ENCODE results near the gene ISYNA1.

The ISYNA1 gene

DNA sequence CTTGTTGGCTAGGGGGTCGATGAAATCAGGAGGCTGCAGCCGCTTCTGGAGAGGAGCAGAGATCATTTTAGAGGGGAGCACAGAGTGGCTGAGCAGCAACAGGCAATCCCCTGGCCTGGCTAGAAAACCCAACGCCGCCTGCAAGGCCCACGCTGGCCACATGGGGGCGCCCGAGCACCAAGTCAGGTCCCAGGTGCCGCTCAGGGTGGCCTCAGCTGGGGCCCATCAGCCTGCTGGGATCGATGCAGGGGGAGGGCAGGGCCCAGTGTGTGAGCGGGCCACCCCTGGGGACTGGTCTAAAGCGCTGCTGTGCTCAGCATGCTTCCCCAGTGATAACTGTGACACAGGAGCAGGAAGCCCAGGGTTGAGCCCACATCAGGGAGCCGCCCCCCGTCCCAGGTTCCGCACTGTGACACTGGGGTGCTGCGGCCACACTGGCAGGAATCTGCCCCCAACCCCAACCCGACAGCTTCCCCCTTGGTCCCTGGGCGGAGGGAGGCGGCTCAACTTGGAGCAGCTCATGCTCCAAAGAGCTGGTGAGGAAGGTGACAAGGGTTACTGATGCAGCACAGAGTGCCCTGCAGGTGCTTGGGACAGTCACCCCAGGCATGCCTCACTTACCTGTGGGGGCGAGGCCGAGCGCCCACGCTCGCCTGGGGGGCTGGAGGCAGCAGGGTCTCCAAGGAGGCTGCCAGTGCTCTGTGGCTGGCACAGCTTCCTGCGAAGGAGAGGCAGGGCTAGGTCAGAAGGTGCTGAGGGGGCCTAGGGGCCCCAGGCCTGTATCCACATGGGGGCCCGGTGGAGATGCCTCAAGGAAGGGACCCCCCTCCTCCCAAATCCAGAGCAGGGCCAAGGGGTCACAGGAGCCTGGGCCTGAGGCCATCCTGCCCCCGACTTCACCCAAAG is 13.3 kb upstream of the ISYNA1 start:
- no peaks in the 10 kb centered on the region for H3K79me2 ChIP-seq (ENCODE audit: insufficient read depth, low read length)

DNA sequence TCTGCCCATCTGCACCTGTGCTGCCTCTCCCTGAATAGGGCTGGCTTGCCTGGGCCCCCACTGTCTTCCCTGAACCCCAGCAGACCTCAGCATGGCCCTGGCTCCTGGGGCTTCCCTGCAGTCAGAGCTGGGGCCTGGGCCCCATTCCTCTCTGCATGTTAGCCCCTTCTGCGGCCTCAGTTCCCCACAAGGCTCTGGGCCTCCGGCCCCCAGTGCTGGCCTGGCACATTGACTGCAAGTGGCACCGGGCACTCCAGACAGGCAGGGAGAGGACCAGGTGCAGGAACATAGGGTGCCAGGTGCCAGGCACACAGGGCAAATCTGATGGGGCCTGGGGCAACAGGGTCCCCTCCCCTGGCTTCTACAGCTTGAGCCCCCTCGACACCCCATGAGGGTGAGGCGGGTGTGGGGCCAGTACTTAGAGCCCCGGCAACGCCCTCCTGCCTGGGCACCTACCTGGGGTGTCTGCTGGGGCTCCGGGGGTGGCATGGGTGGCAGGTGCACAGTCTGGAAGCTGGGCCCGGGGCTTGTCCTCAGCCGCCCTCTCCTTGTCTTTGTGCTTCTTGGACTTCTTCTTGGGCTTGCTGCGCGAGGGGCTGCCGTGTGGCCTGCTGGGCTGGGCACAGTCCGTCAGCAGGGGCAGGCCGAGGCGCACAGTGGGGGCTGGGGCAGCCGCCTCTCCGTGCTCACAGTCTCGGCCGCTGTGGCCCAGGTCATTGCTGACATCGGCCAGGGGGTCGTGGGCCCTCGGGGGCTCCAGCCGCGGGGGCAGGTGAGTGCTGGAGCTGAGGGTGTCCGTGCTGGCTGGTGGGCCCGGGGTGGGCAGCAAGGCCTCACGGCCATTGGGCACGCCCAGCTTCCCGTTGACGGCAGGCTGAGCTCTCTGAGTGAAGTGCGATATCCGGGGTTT is 12.3 kb upstream of the ISYNA1 start:
- H3K9me3 ChIP-seq (ENCODE audit: insufficient read depth, low read depth, low read length) = no peaks in the 10 kb centered on the region
- no peaks in the 10 kb centered on the region for H3K4me1 ChIP-seq (ENCODE audit: insufficient read depth, low read length, poor library complexity, severe bottlenecking)
- no peak overlapping the region for H2AFZ ChIP-seq (ENCODE audit: low read length)
- H3K27me3 ChIP-seq (ENCODE audit: insufficient read depth, low read length, poor library complexity, severe bottlenecking) = no peaks in the 10 kb centered on the region
- no peaks in the 10 kb centered on the region for H3K9me2 ChIP-seq (replicated peaks; ENCODE audit: low read depth, low read length)
- TF ChIP-seq EZH2phosphoT487 (IDR thresholded peaks at IDR 0.05; ENCODE audit: borderline replicate concordance) = no peak
- TF ChIP-seq, protein P1, sequence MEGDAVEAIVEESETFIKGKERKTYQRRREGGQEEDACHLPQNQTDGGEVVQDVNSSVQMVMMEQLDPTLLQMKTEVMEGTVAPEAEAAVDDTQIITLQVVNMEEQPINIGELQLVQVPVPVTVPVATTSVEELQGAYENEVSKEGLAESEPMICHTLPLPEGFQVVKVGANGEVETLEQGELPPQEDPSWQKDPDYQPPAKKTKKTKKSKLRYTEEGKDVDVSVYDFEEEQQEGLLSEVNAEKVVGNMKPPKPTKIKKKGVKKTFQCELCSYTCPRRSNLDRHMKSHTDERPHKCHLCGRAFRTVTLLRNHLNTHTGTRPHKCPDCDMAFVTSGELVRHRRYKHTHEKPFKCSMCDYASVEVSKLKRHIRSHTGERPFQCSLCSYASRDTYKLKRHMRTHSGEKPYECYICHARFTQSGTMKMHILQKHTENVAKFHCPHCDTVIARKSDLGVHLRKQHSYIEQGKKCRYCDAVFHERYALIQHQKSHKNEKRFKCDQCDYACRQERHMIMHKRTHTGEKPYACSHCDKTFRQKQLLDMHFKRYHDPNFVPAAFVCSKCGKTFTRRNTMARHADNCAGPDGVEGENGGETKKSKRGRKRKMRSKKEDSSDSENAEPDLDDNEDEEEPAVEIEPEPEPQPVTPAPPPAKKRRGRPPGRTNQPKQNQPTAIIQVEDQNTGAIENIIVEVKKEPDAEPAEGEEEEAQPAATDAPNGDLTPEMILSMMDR (conservative IDR thresholded peaks at IDR 0.05; ENCODE audit: low read length) = no peak
- H3K4me2 ChIP-seq (ENCODE audit: low read depth, low read length, poor library complexity, severe bottlenecking) = no peak overlapping the region
- H4K20me1 ChIP-seq (ENCODE audit: insufficient read depth, low read length, poor library complexity, severe bottlenecking) = no peaks in the 10 kb centered on the region
- no peaks in the 10 kb centered on the region for H3F3A ChIP-seq (ENCODE audit: low read depth)
- H3K9ac ChIP-seq (ENCODE audit: low read depth, low read length, poor library complexity, severe bottlenecking) = no peak overlapping the region
- H3K4me3 ChIP-seq (ENCODE audit: low read length, poor library complexity, severe bottlenecking) = no peak overlapping the region
- H3K36me3 ChIP-seq (ENCODE audit: insufficient read depth, low read length) = peaks cover 45% of the 10 kb centered on the region; the same call in 1 of the 2 replicates
- no peaks in the 10 kb centered on the region for H3K79me2 ChIP-seq (ENCODE audit: insufficient read depth, low read length)

More for the DNA sequence above, 13.3 kb upstream of the ISYNA1 start:
- H3K9me3 ChIP-seq (ENCODE audit: insufficient read depth, low read depth, low read length) = no peaks in the 10 kb centered on the region
- H3K36me3 ChIP-seq (ENCODE audit: insufficient read depth, low read length) = peaks cover 42% of the 10 kb centered on the region; the same call in 1 of the 2 replicates
- no peaks in the 10 kb centered on the region for H3K27me3 ChIP-seq (ENCODE audit: insufficient read depth, low read length, poor library complexity, severe bottlenecking)
- no peak overlapping the region for H3K4me3 ChIP-seq (ENCODE audit: low read length, poor library complexity, severe bottlenecking)
- H4K20me1 ChIP-seq (ENCODE audit: insufficient read depth, low read length, poor library complexity, severe bottlenecking) = no peaks in the 10 kb centered on the region
- no peak overlapping the region for H2AFZ ChIP-seq (ENCODE audit: low read length)
- H3K4me2 ChIP-seq (ENCODE audit: low read depth, low read length, poor library complexity, severe bottlenecking) = no peak overlapping the region
- H3K9me2 ChIP-seq (replicated peaks; ENCODE audit: low read depth, low read length) = no peaks in the 10 kb centered on the region
- TF ChIP-seq, protein P1 (conservative IDR thresholded peaks at IDR 0.05; ENCODE audit: low read length) = peak; percentile 94
- no peak for TF ChIP-seq EZH2phosphoT487 (IDR thresholded peaks at IDR 0.05; ENCODE audit: borderline replicate concordance)
- no peaks in the 10 kb centered on the region for H3K4me1 ChIP-seq (ENCODE audit: insufficient read depth, low read length, poor library complexity, severe bottlenecking)
- H3F3A ChIP-seq (ENCODE audit: low read depth) = no peaks in the 10 kb centered on the region
- no peak overlapping the region for H3K9ac ChIP-seq (ENCODE audit: low read depth, low read length, poor library complexity, severe bottlenecking)

DNA sequence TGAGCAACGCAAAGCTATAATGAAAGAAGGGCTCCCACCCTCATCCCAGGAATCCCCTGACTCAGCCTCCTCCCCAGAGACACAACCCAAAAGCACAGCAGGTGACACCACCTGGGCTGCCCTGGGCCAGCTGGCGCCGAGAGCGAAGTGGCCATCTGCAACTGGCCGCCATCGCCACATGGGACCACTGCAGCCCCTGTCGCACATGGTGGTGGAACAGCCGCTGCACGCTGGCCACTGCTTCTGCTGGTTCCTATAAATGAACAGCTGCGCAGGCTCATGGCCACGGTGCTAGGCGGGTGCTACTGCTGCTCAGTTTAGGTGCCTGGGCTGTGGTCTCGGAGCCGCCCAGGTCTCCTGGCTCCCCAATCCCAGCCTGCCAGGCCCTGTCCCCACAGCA is 11.6 kb upstream of the ISYNA1 start:
- Histone ChIP-seq H3K36me3 (ENCODE audit: insufficient read depth, low read length) (peaks cover 51% of the 10 kb centered on the region; the same call in 1 of the 2 replicates), H4K20me1 (ENCODE audit: insufficient read depth, low read length, poor library complexity, severe bottlenecking) (no peaks in the 10 kb centered on the region), H3F3A (ENCODE audit: low read depth) (no peaks in the 10 kb centered on the region), H3K9ac (ENCODE audit: low read depth, low read length, poor library complexity, severe bottlenecking) (no peak overlapping the region), H3K4me2 (ENCODE audit: low read depth, low read length, poor library complexity, severe bottlenecking) (no peak overlapping the region), H3K79me2 (ENCODE audit: insufficient read depth, low read length) (no peaks in the 10 kb centered on the region), H3K4me1 (ENCODE audit: insufficient read depth, low read length, poor library complexity, severe bottlenecking) (no peaks in the 10 kb centered on the region), H3K9me3 (ENCODE audit: insufficient read depth, low read depth, low read length) (no peaks in the 10 kb centered on the region), H3K4me3 (ENCODE audit: low read length, poor library complexity, severe bottlenecking) (no peak overlapping the region), H3K9me2 (replicated peaks; ENCODE audit: low read depth, low read length) (no peaks in the 10 kb centered on the region), H2AFZ (ENCODE audit: low read length) (no peak overlapping the region), H3K27me3 (ENCODE audit: insufficient read depth, low read length, poor library complexity, severe bottlenecking) (no peaks in the 10 kb centered on the region)
- TF ChIP-seq, protein P1 (conservative IDR thresholded peaks at IDR 0.05; ENCODE audit: low read length) = no peak
- no peak for TF ChIP-seq EZH2phosphoT487 (IDR thresholded peaks at IDR 0.05; ENCODE audit: borderline replicate concordance)

All from Loucy (cell line).